Colonic mucosa (tissue), 4 donors: ENCODE measurements around the gene CCDC13. TPM values are rescaled to one million over a fixed set of nuclear protein-coding genes. Genes with fewer than 3 reads are reported as not detected.

Experiments
- DNase-seq: peaks from one replicate; pipeline ENCODE4 v3.0.0-alpha.2; 2020
- H3K27ac ChIP-seq: fragments of 200-600 bp; one replicate; pipeline ENCODE4 v1.8.0; 2021
- H3K27me3 ChIP-seq: fragments of 200-600 bp; one replicate; pipeline ENCODE4 v1.8.0; 2021
- H3K36me3 ChIP-seq: fragments of 200-600 bp; one replicate; pipeline ENCODE4 v1.8.0; 2021
- H3K4me1 ChIP-seq: fragments of 200-600 bp; one replicate; pipeline ENCODE4 v1.8.0; 2021; ENCODE audit warnings: mild to moderate bottlenecking
- H3K4me3 ChIP-seq: fragments of 200-600 bp; one replicate; pipeline ENCODE4 v1.8.0; 2021
- H3K9ac ChIP-seq, 2 donors: one replicate each; pipeline ENCODE4 v1.7.0; 2013; ENCODE audit warnings: control low read depth in 2 of 2, low read depth in 2 of 2, low read length in 2 of 2
- H3K9me3 ChIP-seq: fragments of 200-600 bp; one replicate; pipeline ENCODE4 v1.8.0; 2021
- intact Hi-C: fragments of 100-400 bp; cut with DNase I; formaldehyde crosslinking; loops from one replicate; pipeline ENCODE4 v1.14.1; 2022
- total RNA-seq, 2 donors: library from RNA; stranded (reverse); fragmentation: NEBNext Ultra II Directional in 1 of 2; extraction: Animal tissue kit (Norgen Biotek cat#: 25700) in 1 of 2; gene quantifications; one replicate each; pipeline ENCODE4 v1.2.1, GENCODE V29; 2021
- TF ChIP-seq, protein P1 (sequence below): fragments of 200-600 bp; IDR thresholded peaks from one replicate; pipeline ENCODE4 v1.8.0; 2022; ENCODE audit warnings: antibody characterized with exemption, mild to moderate bottlenecking
- donor health status: healthy.
- donor health status: DM: no; HTN: no; CAD: no.
- donor health status: DM: no; HTN: no; CAD: no.

The CCDC13 gene
- total RNA-seq, 2 donors from 2014 or later, result 0.93 to 5.3 TPM

GRCh38 chr3:42736081-42736480 lies 37.0 kb downstream of the CCDC13 start:
- no peak for DNase-seq
- no peaks in the 10 kb centered on the region for H3K9me3 ChIP-seq
- H3K27ac ChIP-seq, result no peak overlapping the region
- H3K27me3 ChIP-seq, result no peaks in the 10 kb centered on the region
- intact Hi-C loops, result no loop called here
- TF ChIP-seq, protein P1, sequence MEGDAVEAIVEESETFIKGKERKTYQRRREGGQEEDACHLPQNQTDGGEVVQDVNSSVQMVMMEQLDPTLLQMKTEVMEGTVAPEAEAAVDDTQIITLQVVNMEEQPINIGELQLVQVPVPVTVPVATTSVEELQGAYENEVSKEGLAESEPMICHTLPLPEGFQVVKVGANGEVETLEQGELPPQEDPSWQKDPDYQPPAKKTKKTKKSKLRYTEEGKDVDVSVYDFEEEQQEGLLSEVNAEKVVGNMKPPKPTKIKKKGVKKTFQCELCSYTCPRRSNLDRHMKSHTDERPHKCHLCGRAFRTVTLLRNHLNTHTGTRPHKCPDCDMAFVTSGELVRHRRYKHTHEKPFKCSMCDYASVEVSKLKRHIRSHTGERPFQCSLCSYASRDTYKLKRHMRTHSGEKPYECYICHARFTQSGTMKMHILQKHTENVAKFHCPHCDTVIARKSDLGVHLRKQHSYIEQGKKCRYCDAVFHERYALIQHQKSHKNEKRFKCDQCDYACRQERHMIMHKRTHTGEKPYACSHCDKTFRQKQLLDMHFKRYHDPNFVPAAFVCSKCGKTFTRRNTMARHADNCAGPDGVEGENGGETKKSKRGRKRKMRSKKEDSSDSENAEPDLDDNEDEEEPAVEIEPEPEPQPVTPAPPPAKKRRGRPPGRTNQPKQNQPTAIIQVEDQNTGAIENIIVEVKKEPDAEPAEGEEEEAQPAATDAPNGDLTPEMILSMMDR, result no peak
- no peak overlapping the region for H3K9ac ChIP-seq
- no peaks in the 10 kb centered on the region for H3K4me1 ChIP-seq
- H3K36me3 ChIP-seq, result no peaks in the 10 kb centered on the region
- no peak overlapping the region for H3K4me3 ChIP-seq

- no peaks in the 10 kb centered on the region for H3K9me3 ChIP-seq
- TF ChIP-seq, protein P1, result no peak
- DNase-seq, result peak; percentile 12
- H3K9ac ChIP-seq, result no peak overlapping the region
- H3K27ac ChIP-seq, result no peak overlapping the region
- no peaks in the 10 kb centered on the region for H3K4me1 ChIP-seq
- no peaks in the 10 kb centered on the region for H3K27me3 ChIP-seq
- intact Hi-C loops, result no loop called here
- no peak overlapping the region for H3K4me3 ChIP-seq
- H3K36me3 ChIP-seq, result no peaks in the 10 kb centered on the region
Measured at GRCh38 chr3:42735615-42736014, 37.4 kb downstream of the CCDC13 start.

DNA sequence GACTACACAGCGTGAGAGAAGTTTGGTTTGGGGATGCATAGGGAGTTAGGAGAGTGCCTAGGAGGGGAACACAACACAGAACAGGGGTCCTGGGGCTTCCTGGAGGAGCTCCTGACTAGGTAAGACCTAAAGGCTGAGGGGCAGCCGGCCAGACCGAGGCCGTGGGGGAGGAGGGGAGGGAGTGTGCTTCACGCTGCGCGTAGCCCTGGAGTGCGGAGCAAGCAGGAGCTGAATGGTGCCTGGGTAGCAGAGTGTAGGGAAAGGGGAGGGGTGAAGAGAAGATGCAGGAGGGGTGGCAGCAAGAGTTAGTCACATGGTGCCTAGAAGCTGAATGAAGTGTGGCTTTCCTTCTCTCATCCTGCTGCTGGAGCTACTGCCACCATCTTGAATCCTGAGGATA lies 38.0 kb downstream of the CCDC13 start:
- Histone ChIP-seq H3K4me1 (no peaks in the 10 kb centered on the region), H3K9me3 (no peaks in the 10 kb centered on the region), H3K27ac (no peak overlapping the region), H3K36me3 (no peaks in the 10 kb centered on the region), H3K9ac (no peak overlapping the region), H3K27me3 (no peaks in the 10 kb centered on the region), H3K4me3 (no peak overlapping the region)
- intact Hi-C loops, result no loop called here
- DNase-seq, result peak; percentile 9
- TF ChIP-seq, protein P1, result no peak

DNA sequence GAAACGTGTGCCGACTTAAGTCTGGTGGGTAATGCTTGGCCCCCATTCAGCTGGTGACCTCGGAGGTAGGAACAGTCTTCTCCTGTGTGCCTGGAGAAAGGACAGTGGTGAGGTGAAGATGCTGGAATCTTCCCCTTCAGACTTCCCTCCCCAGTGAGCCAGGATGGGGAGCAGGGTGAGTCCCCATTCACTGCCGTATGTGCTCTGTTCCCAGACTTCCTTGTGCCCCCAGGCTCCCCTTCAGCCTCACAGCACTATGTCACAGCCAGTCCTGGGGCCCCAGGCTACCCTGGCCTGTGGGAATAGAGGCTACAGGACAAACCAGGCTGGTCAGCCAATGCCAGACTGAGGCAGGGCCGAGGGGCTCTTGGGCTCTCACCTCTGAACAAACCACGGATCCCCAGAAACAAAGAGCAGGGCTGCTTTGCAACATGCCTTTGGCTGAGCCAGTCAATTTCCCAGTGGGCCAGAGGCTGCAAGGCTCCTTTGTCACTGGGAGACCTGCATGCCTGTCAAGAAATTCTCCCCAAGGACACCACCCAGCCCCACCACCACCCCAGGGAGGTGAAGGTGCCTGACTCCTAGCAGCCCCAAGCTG lies 38.7 kb downstream of the CCDC13 start:
- no peak for DNase-seq
- Histone ChIP-seq H3K9me3 (no peaks in the 10 kb centered on the region), H3K4me1 (no peaks in the 10 kb centered on the region), H3K27me3 (no peaks in the 10 kb centered on the region), H3K4me3 (no peak overlapping the region), H3K9ac (no peak overlapping the region), H3K36me3 (no peaks in the 10 kb centered on the region), H3K27ac (no peak overlapping the region)
- TF ChIP-seq, protein P1, result no peak
- intact Hi-C loops, result no loop called here

- TF ChIP-seq, protein P1, result no peak
- no peaks in the 10 kb centered on the region for H3K36me3 ChIP-seq
- no peak for DNase-seq
- no peaks in the 10 kb centered on the region for H3K9me3 ChIP-seq
- H3K4me1 ChIP-seq, result no peaks in the 10 kb centered on the region
- no peak overlapping the region for H3K9ac ChIP-seq
- no peaks in the 10 kb centered on the region for H3K27me3 ChIP-seq
- intact Hi-C loops, result no loop called here
- no peak overlapping the region for H3K27ac ChIP-seq
- no peak overlapping the region for H3K4me3 ChIP-seq
Measured at GRCh38 chr3:42733501-42734262, 39.4 kb downstream of the CCDC13 start.
